Trophoblast cell (in vitro differentiated cells and primary cell): ENCODE measurements around the gene PAPPA.

ENCODE experiments used
- DNase-seq, 2 donors: peaks; one replicate each; pipeline ENCODE4 v3.0.0-alpha.2; 2016
- H2AFZ ChIP-seq: 2 replicates; pipeline ENCODE4 v1.6.1; 2013; ENCODE audit warnings: low read length, moderate library complexity, mild to moderate bottlenecking; ENCODE audit not compliant: insufficient read depth, poor library complexity
- H2AK5ac ChIP-seq: 2 replicates; pipeline ENCODE4 v1.6.1; 2013; ENCODE audit warnings: mild to moderate bottlenecking, low read length
- H2BK120ac ChIP-seq: 2 replicates; pipeline ENCODE4 v1.6.1; 2013; ENCODE audit warnings: low read length, mild to moderate bottlenecking, moderate library complexity; ENCODE audit not compliant: insufficient read depth, poor library complexity
- H2BK12ac ChIP-seq: 2 replicates; pipeline ENCODE4 v1.6.1; 2013; ENCODE audit warnings: mild to moderate bottlenecking, low read length, moderate library complexity
- H2BK5ac ChIP-seq: 2 replicates; pipeline ENCODE4 v1.6.1; 2013; ENCODE audit warnings: low read length, low read depth, moderate library complexity, mild to moderate bottlenecking; ENCODE audit not compliant: poor library complexity
- H3K14ac ChIP-seq: 2 replicates; pipeline ENCODE4 v1.6.1; 2013; ENCODE audit warnings: mild to moderate bottlenecking, low read length
- H3K18ac ChIP-seq: 2 replicates; pipeline ENCODE4 v1.6.1; 2013; ENCODE audit warnings: mild to moderate bottlenecking, low read length
- H3K23ac ChIP-seq: 2 replicates; pipeline ENCODE4 v1.6.1; 2013; ENCODE audit warnings: low read length
- H3K27ac ChIP-seq: 2 replicates; pipeline ENCODE4 v1.5.1; 2013; ENCODE audit warnings: low read depth, mild to moderate bottlenecking, inconsistent platforms, low read length, moderate library complexity
- H3K27me3 ChIP-seq: 2 replicates; pipeline ENCODE4 v1.6.1; 2013; ENCODE audit warnings: inconsistent platforms, mild to moderate bottlenecking, low read length, moderate library complexity; ENCODE audit not compliant: insufficient read depth
- H3K36me3 ChIP-seq, 2 experiments: 1 replicate in 1 of 2; 2 replicates in 1 of 2; pipeline ENCODE4 v1.6.1; 2013; ENCODE audit warnings: low read length in 2 of 2, mild to moderate bottlenecking in 2 of 2, moderate library complexity in 1 of 2; ENCODE audit not compliant: insufficient read depth in 2 of 2, control insufficient read depth in 1 of 2
- H3K4ac ChIP-seq: 2 replicates; pipeline ENCODE4 v1.6.1; 2013; ENCODE audit warnings: low read depth, mild to moderate bottlenecking, low read length, moderate library complexity
- H3K4me1 ChIP-seq, 2 experiments: 1 replicate in 1 of 2; 2 replicates in 1 of 2; pipeline ENCODE4 v1.6.1; 2013; ENCODE audit warnings: low read length in 2 of 2, mild to moderate bottlenecking in 2 of 2, moderate library complexity in 1 of 2; ENCODE audit not compliant: insufficient read depth in 2 of 2, control insufficient read depth in 1 of 2
- H3K4me2 ChIP-seq: 2 replicates; pipeline ENCODE4 v1.6.1; 2013; ENCODE audit warnings: inconsistent platforms, mild to moderate bottlenecking, low read length, moderate library complexity
- H3K4me3 ChIP-seq: 2 replicates; pipeline ENCODE4 v1.5.1; 2013; ENCODE audit warnings: mild to moderate bottlenecking, low read depth, low read length, inconsistent platforms
- H3K79me1 ChIP-seq: one replicate; pipeline ENCODE4 v1.6.1; 2013; ENCODE audit warnings: low read length
- H3K79me2 ChIP-seq: 2 replicates; pipeline ENCODE4 v1.6.1; 2013; ENCODE audit warnings: low read length, mild to moderate bottlenecking; ENCODE audit not compliant: control insufficient read depth, insufficient read depth, poor library complexity
- H3K9ac ChIP-seq: 2 replicates; pipeline ENCODE4 v1.6.1; 2013; ENCODE audit warnings: mild to moderate bottlenecking, low read length
- H3K9me3 ChIP-seq: 2 replicates; pipeline ENCODE4 v1.6.1; 2013; ENCODE audit warnings: low read depth, mild to moderate bottlenecking, control low read depth, inconsistent platforms, low read length; ENCODE audit not compliant: insufficient read depth
- H4K12ac ChIP-seq: 2 replicates; pipeline ENCODE4 v1.6.1; 2013; ENCODE audit warnings: low read depth, mild to moderate bottlenecking, low read length, moderate library complexity
- H4K8ac ChIP-seq: 2 replicates; pipeline ENCODE4 v1.6.1; 2013; ENCODE audit warnings: low read depth, mild to moderate bottlenecking, low read length, moderate library complexity
- H4K91ac ChIP-seq: one replicate; pipeline ENCODE4 v1.6.1; 2013; ENCODE audit warnings: low read depth, mild to moderate bottlenecking, low read length, moderate library complexity
- WGBS: extraction: QIAGEN DNeasy Blood & Tissue Kit; methylation state at CpG from one replicate; pipeline ENCODE4 v1.1.7; 2013; ENCODE audit warnings: missing lambda C conversion rate; ENCODE audit not compliant: insufficient read length, insufficient coverage; ENCODE audit errors: extremely low coverage; 5-methylcytosine and 5-hydroxymethylcytosine counted together

The PAPPA gene

GRCh38 chr9:116223926-116224325 lies 70.3 kb downstream of the PAPPA start:
- no peak overlapping the region for H3K27ac ChIP-seq
- no peak overlapping the region for H3K4ac ChIP-seq
- H3K4me3 ChIP-seq: no peak overlapping the region
- H3K9me3 ChIP-seq: peaks cover 1% of the 10 kb centered on the region
- DNase-seq: no peak
- H3K4me2 ChIP-seq: no peak overlapping the region
- no CpG with 5 or more reads among the region's 3 CpGs for WGBS
- H4K91ac ChIP-seq: no peak overlapping the region
- H3K9ac ChIP-seq: no peak overlapping the region
- no peak overlapping the region for H4K8ac ChIP-seq
- H3K36me3 ChIP-seq: peaks cover 1 to 4% of the 10 kb centered on the region in 2 experiments
- H3K27me3 ChIP-seq: no peaks in the 10 kb centered on the region
- H3K23ac ChIP-seq: no peak overlapping the region
- H3K14ac ChIP-seq: no peak overlapping the region
- no peak overlapping the region for H2BK5ac ChIP-seq
- H2BK120ac ChIP-seq: no peak overlapping the region
- no peak overlapping the region for H2AFZ ChIP-seq
- H2BK12ac ChIP-seq: no peak overlapping the region
- H3K4me1 ChIP-seq: peaks cover 0 to 2% of the 10 kb centered on the region in 2 experiments
- H2AK5ac ChIP-seq: no peak overlapping the region
- no peaks in the 10 kb centered on the region for H3K79me2 ChIP-seq
- no peaks in the 10 kb centered on the region for H3K79me1 ChIP-seq
- no peak overlapping the region for H3K18ac ChIP-seq
- no peak overlapping the region for H4K12ac ChIP-seq

GRCh38 chr9:116230051-116230632 lies 76.6 kb downstream of the PAPPA start:
- H3K79me1 ChIP-seq: no peaks in the 10 kb centered on the region
- H4K91ac ChIP-seq: no peak overlapping the region
- H3K36me3 ChIP-seq: peaks cover 2 to 4% of the 10 kb centered on the region in 2 experiments
- peaks cover 5 to 6% of the 10 kb centered on the region in 2 experiments for H3K4me1 ChIP-seq
- H3K4me2 ChIP-seq: no peak overlapping the region
- H3K79me2 ChIP-seq: no peaks in the 10 kb centered on the region
- H4K12ac ChIP-seq: no peak overlapping the region
- no peak for DNase-seq
- H2AFZ ChIP-seq: no peak overlapping the region
- WGBS: no CpG with 5 or more reads among the region's 1 CpG
- H3K23ac ChIP-seq: no peak overlapping the region
- H3K9ac ChIP-seq: no peak overlapping the region
- H3K27ac ChIP-seq: no peak overlapping the region
- H3K18ac ChIP-seq: no peak overlapping the region
- no peaks in the 10 kb centered on the region for H3K27me3 ChIP-seq
- no peak overlapping the region for H2AK5ac ChIP-seq
- H2BK12ac ChIP-seq: no peak overlapping the region
- no peak overlapping the region for H3K4ac ChIP-seq
- no peak overlapping the region for H3K4me3 ChIP-seq
- H3K14ac ChIP-seq: no peak overlapping the region
- H3K9me3 ChIP-seq: peaks cover 1% of the 10 kb centered on the region
- H2BK5ac ChIP-seq: no peak overlapping the region
- H2BK120ac ChIP-seq: no peak overlapping the region
- H4K8ac ChIP-seq: no peak overlapping the region

- WGBS: no CpG with 5 or more reads among the region's 5 CpGs
- Histone ChIP-seq H3K4me1 (peaks cover 5 to 6% of the 10 kb centered on the region in 2 experiments), H2BK12ac (no peak overlapping the region), H3K36me3 (peaks cover 5% of the 10 kb centered on the region in 2 experiments), H4K91ac (no peak overlapping the region), H3K4ac (no peak overlapping the region), H3K4me2 (no peak overlapping the region), H2BK5ac (no peak overlapping the region), H3K14ac (no peak overlapping the region), H3K4me3 (no peak overlapping the region), H4K12ac (no peak overlapping the region), H2AK5ac (no peak overlapping the region), H3K9ac (no peak overlapping the region), H2BK120ac (no peak overlapping the region), H3K23ac (no peak overlapping the region), H3K18ac (no peak overlapping the region), H3K9me3 (peaks cover 1% of the 10 kb centered on the region), H3K79me2 (no peaks in the 10 kb centered on the region), H3K27me3 (no peaks in the 10 kb centered on the region), H3K79me1 (no peaks in the 10 kb centered on the region), H3K27ac (no peak overlapping the region), H2AFZ (no peak overlapping the region), H4K8ac (no peak overlapping the region)
- DNase-seq: no peak
Observed at GRCh38 chr9:116232424-116233159, 79.0 kb downstream of the PAPPA start.

GRCh38 chr9:116233160-116233530 lies 79.6 kb downstream of the PAPPA start:
- H4K12ac ChIP-seq: no peak overlapping the region
- no peak overlapping the region for H2BK5ac ChIP-seq
- no peak overlapping the region for H3K4me2 ChIP-seq
- peaks cover 5 to 6% of the 10 kb centered on the region in 2 experiments for H3K4me1 ChIP-seq
- no peak overlapping the region for H3K27ac ChIP-seq
- H2BK12ac ChIP-seq: no peak overlapping the region
- no CpG with 5 or more reads among the region's 3 CpGs for WGBS
- no peak overlapping the region for H3K9ac ChIP-seq
- H3K9me3 ChIP-seq: peaks cover under 1% of the 10 kb centered on the region
- H2AFZ ChIP-seq: no peak overlapping the region
- no peak overlapping the region for H4K8ac ChIP-seq
- H3K79me2 ChIP-seq: no peaks in the 10 kb centered on the region
- H2BK120ac ChIP-seq: no peak overlapping the region
- no peak overlapping the region for H3K14ac ChIP-seq
- H2AK5ac ChIP-seq: no peak overlapping the region
- H3K79me1 ChIP-seq: no peaks in the 10 kb centered on the region
- no peak overlapping the region for H3K4ac ChIP-seq
- no peak for DNase-seq
- H4K91ac ChIP-seq: no peak overlapping the region
- no peak overlapping the region for H3K23ac ChIP-seq
- no peak overlapping the region for H3K18ac ChIP-seq
- no peak overlapping the region for H3K4me3 ChIP-seq
- peaks cover 4 to 5% of the 10 kb centered on the region in 2 experiments for H3K36me3 ChIP-seq
- H3K27me3 ChIP-seq: no peaks in the 10 kb centered on the region
